Heart left ventricle (tissue), 13 donors: ENCODE data around the gene RNH1.

Source experiments
- POLR2A ChIP-seq, 2 donors: fragments of 450-650 bp; IDR thresholded peaks; one replicate each; pipeline ENCODE4 v1.6.1; 2017; ENCODE audit warnings: antibody characterized with exemption in 2 of 2, mild to moderate bottlenecking in 2 of 2, moderate library complexity in 2 of 2
- TF ChIP-seq, protein P1 (sequence below), 12 donors: fragments of 200-600 bp; sonication (generic) in 4 of 12; IDR thresholded peaks; one replicate each; pipeline versions ENCODE4 v1.5.0 to v1.8.0; 2018 to 2022; ENCODE audit warnings: antibody characterized with exemption in 12 of 12, mild to moderate bottlenecking in 5 of 12
- donor health status: ischemic (EF 13 %, LVEDD 7.1; RV severe dilation, severe dysfunction).
- donor health status: DM: no; HTN: yes; CAD: no.
- donor health status: DM: no; HTN: no; CAD: no.
- donor health status: ischemic (EF 25% LVEDD 6.9; RV normal size, moderate dysfunction).
- donor health status: ischemic (EF 25% LVEDD 5.7; RV mildly dilated, moderate dysfunction).
- donor health status: ischemic (EF 35%, LVEDD 5.7; RV mildly dilated, moderate dysfunction).
- donor health status: nonischemic (EF 11% LVEDD 7.7; RV severe dilation, severe dysfunction).
- donor health status: DM: yes; HTN: yes; CAD: no.
- donor health status: PGD.
- donor health status: ischemic (EF 29% LVEDD 5.4; RV normal size, mild dysfunction).
- donor health status: nonischemic (EF 23%, LVEDD 6.1; RV moderate dilation, normal function).

DNA sequence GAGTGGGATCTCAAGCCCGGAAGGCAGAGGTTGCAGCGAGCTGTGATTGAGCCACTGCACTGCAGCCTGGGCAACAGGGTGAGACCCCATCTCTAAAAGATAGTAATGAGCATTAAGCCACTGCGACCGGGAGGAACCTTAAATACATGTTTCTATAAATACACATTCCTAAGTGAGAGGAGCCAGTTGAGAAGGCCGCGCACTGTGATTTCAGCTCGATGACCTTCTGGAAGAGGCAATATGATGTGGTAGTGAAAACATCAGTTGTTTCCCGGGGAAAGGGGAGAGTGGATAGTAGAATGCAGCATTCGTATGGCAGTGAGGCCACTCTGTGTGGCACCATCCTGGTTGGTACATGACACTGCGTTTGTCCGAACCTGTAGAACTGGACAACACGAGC is 39.0 kb downstream of the RNH1 start:
- TF ChIP-seq, protein P1, sequence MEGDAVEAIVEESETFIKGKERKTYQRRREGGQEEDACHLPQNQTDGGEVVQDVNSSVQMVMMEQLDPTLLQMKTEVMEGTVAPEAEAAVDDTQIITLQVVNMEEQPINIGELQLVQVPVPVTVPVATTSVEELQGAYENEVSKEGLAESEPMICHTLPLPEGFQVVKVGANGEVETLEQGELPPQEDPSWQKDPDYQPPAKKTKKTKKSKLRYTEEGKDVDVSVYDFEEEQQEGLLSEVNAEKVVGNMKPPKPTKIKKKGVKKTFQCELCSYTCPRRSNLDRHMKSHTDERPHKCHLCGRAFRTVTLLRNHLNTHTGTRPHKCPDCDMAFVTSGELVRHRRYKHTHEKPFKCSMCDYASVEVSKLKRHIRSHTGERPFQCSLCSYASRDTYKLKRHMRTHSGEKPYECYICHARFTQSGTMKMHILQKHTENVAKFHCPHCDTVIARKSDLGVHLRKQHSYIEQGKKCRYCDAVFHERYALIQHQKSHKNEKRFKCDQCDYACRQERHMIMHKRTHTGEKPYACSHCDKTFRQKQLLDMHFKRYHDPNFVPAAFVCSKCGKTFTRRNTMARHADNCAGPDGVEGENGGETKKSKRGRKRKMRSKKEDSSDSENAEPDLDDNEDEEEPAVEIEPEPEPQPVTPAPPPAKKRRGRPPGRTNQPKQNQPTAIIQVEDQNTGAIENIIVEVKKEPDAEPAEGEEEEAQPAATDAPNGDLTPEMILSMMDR (IDR thresholded peaks at IDR 0.05) = no peak
- TF ChIP-seq POLR2A (IDR thresholded peaks at IDR 0.05) = no peak
